ENCODE data around the gene SLC29A4. TPM values are rescaled to one million over a fixed set of nuclear protein-coding genes. Genes with fewer than 3 reads are reported as not detected.

Gene SLC29A4
- total RNA-seq, 1 experiment from 2014 or later: 24.5 TPM

DNA sequence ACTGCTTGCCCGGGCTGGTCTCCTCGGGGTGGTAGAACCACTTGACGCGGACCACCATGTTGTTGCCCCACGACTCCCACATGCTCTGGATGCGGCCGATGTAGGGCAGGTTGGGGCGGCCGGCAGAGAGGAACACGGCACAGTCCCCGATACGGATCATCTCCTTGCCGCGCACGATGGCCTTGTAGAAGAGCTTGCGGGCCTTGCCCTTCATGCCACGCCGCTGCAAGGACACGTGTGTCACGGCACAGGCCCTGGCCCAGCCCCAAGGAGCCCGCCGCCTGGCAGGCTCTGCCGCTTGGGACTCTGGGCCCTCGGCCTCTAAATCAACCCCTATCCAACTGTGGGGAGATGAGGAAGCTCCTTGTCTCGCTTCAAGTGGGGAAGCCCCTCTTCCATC is 26.4 kb downstream of the SLC29A4 start:
- RAD21 ChIA-PET (ENCODE audit: low non-redundant PET in 1 of 2, low total read pairs in 2 of 2, uncharacterized antibody in 2 of 2, unreplicated experiment in 2 of 2): no interaction called here
- H3K4me2 ChIP-seq (ENCODE audit: low read length): no peak overlapping the region
- no peak overlapping the region for H3K27ac ChIP-seq (ENCODE audit: low read depth, low read length)
- intact Hi-C loops (cut with micrococcal nuclease): no loop called here
- BruUV-seq (replicated peaks): no TSS peak
- peaks cover 4 to 7% of the 10 kb centered on the region in 2 experiments; a peak in 2 of 4 replicates for H3K36me3 ChIP-seq (ENCODE audit: control insufficient read depth in 1 of 2, insufficient read depth in 2 of 2, low read length in 2 of 2)
- CTCF ChIA-PET: no interaction called here
- H2AFZ ChIP-seq (ENCODE audit: low read depth, low read length, poor library complexity, severe bottlenecking): no peak overlapping the region
- POLR2A ChIA-PET: no interaction called here
- ATAC-seq (no peak), DNase-seq (ENCODE audit: low read depth, low spot score) (no peak)
- no peaks in the 10 kb centered on the region for H3K9me2 ChIP-seq (ENCODE audit: insufficient read depth)
- H3K9ac ChIP-seq (ENCODE audit: low read length): no peak overlapping the region
- no peaks in the 10 kb centered on the region for H4K20me1 ChIP-seq (ENCODE audit: insufficient read depth)
- no peaks in the 10 kb centered on the region for H3K27me3 ChIP-seq (ENCODE audit: insufficient read depth, low read length)
- H3K9me3 ChIP-seq (ENCODE audit: control insufficient read depth in 1 of 2, insufficient read depth in 1 of 2, low read depth in 1 of 2, low read length in 2 of 2): no peaks in the 10 kb centered on the region
- TF ChIP-seq SRF (IDR thresholded peaks at IDR 0.05; ENCODE audit: low read depth) (no peak), RAD21 (IDR thresholded peaks at IDR 0.05; ENCODE audit: low read depth) (no peak), ZFX (IDR thresholded peaks at IDR 0.05) (no peak), JUND (IDR thresholded peaks at IDR 0.05) (no peak), SIN3A (IDR thresholded peaks at IDR 0.05; ENCODE audit: low read depth) (no peak), ATF3 (IDR thresholded peaks at IDR 0.05) (no peak), EZH2 (IDR thresholded peaks at IDR 0.05) (no peak), FOSL1 (IDR thresholded peaks at IDR 0.05; ENCODE audit: low read depth) (no peak), ELF1 (IDR thresholded peaks at IDR 0.05; ENCODE audit: borderline replicate concordance, low read depth) (no peak), POLR2A (IDR thresholded peaks at IDR 0.05; ENCODE audit: borderline replicate concordance, extremely low read depth, insufficient read depth, insufficient read length) (no peak), REST (IDR thresholded peaks at IDR 0.05; ENCODE audit: low read depth) (no peak), CTCF (IDR thresholded peaks at IDR 0.05 in 2 of 3, conservative IDR thresholded peaks at IDR 0.05 in 1 of 3; ENCODE audit: borderline replicate concordance in 1 of 3, insufficient read depth in 1 of 3, low read depth in 2 of 3, low read length in 2 of 3) (no peak)
- TF ChIP-seq, protein P1, sequence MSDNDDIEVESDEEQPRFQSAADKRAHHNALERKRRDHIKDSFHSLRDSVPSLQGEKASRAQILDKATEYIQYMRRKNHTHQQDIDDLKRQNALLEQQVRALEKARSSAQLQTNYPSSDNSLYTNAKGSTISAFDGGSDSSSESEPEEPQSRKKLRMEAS (IDR thresholded peaks at IDR 0.05): no peak
- H3K79me2 ChIP-seq (ENCODE audit: insufficient read depth, low read length): no peaks in the 10 kb centered on the region
- H3K4me3 ChIP-seq (replicated peaks in 1 of 2; ENCODE audit: low read depth in 1 of 2, low read length in 2 of 2): no peak overlapping the region
- no peaks in the 10 kb centered on the region for H3K4me1 ChIP-seq (ENCODE audit: control insufficient read depth in 1 of 2, insufficient read depth in 2 of 2, low read length in 2 of 2)
